ENCODE results near the gene ERN1. TPM values are rescaled to one million over a fixed set of nuclear protein-coding genes. Genes with fewer than 3 reads are reported as not detected.

The ERN1 gene
- total RNA-seq, 4 donors from 2014 or later, result 9.5 to 20.2 (median 12.8) TPM

- Histone ChIP-seq H3K4me1 (peaks cover 18 to 22% of the 10 kb centered on the region in 2 donors), H3K4me3 (replicated peaks in 1 of 3) (no peak overlapping the region), H3K27me3 (no peaks in the 10 kb centered on the region), H3K9me3 (no peaks in the 10 kb centered on the region), H3K27ac (peak overlapping the region in 1 of 3 donors; percentile 29), H3K36me3 (peaks cover 6 to 15% of the 10 kb centered on the region in 2 donors)
- DNase-seq, result no peak
- WGBS, 2 donors, result 95 to 97% methylated on average over 1 of the region's 1 CpG
- intact Hi-C loops (cut with DNase I), result loop anchor here (5.0 kb wide), 1 partner anchor 131 kb away; no protein-coding TSS in a partner anchor
- no peak for TF ChIP-seq POLR2A (IDR thresholded peaks at IDR 0.05)
- no peak for TF ChIP-seq CTCF (IDR thresholded peaks at IDR 0.05)
These were observed 21.0 kb upstream of the ERN1 start for GRCh38 chr17:64151016-64151368.

- intact Hi-C loops (cut with DNase I), result loop anchor here (5.0 kb wide), 1 partner anchor 132 kb away; no protein-coding TSS in a partner anchor
- Histone ChIP-seq H3K9me3 (no peaks in the 10 kb centered on the region), H3K27me3 (no peaks in the 10 kb centered on the region), H3K36me3 (peaks cover 6 to 15% of the 10 kb centered on the region in 2 donors), H3K4me3 (replicated peaks in 1 of 3) (no peak overlapping the region), H3K4me1 (peaks cover 13 to 16% of the 10 kb centered on the region in 2 donors), H3K27ac (peak overlapping the region in 1 of 3 donors; percentile 29)
- no peak for TF ChIP-seq POLR2A (IDR thresholded peaks at IDR 0.05)
- no peak for TF ChIP-seq CTCF (IDR thresholded peaks at IDR 0.05)
- 71 to 77% methylated on average over 5 of the region's 5 CpGs for WGBS, 2 donors
- peak; percentile 58 to 63 for DNase-seq
These were observed 20.5 kb upstream of the ERN1 start for GRCh38 chr17:64150237-64151015.

- H3K9me3 ChIP-seq, result no peaks in the 10 kb centered on the region
- no peak for DNase-seq
- H3K27ac ChIP-seq, result peak overlapping the region in 1 of 3 donors; percentile 98
- peaks cover 6 to 15% of the 10 kb centered on the region in 2 donors for H3K36me3 ChIP-seq
- TF ChIP-seq CTCF (IDR thresholded peaks at IDR 0.05) (no peak), POLR2A (IDR thresholded peaks at IDR 0.05) (no peak)
- H3K4me1 ChIP-seq, result peaks cover 13 to 16% of the 10 kb centered on the region in 2 donors
- no peak overlapping the region for H3K4me3 ChIP-seq (replicated peaks in 1 of 3)
- intact Hi-C loops (cut with DNase I), result no loop called here
- H3K27me3 ChIP-seq, result no peaks in the 10 kb centered on the region
- 97% methylated on average over 6 of the region's 6 CpGs for WGBS, 2 donors
These were observed 19.3 kb upstream of the ERN1 start for GRCh38 chr17:64149196-64149595.

GRCh38 chr17:64148699-64149098, 18.8 kb upstream of the ERN1 start:
- peaks cover 13 to 16% of the 10 kb centered on the region in 2 donors for H3K4me1 ChIP-seq
- H3K27me3 ChIP-seq, result no peaks in the 10 kb centered on the region
- intact Hi-C loops (cut with DNase I), result no loop called here
- H3K27ac ChIP-seq, result peak overlapping the region in 2 of 3 donors; percentile 17 to 98
- H3K36me3 ChIP-seq, result peaks cover 6 to 15% of the 10 kb centered on the region in 2 donors
- no peak overlapping the region for H3K4me3 ChIP-seq (replicated peaks in 1 of 3)
- peak; percentile 18 to 41 for DNase-seq
- no peaks in the 10 kb centered on the region for H3K9me3 ChIP-seq
- WGBS, 2 donors, result 93 to 98% methylated on average over 4 of the region's 4 CpGs
- TF ChIP-seq POLR2A (IDR thresholded peaks at IDR 0.05) (no peak), CTCF (IDR thresholded peaks at IDR 0.05) (peak in 4 of 6 experiments; percentile 28 to 39 (median 34))

- Histone ChIP-seq H3K4me1 (peaks cover 13 to 16% of the 10 kb centered on the region in 2 donors), H3K27ac (peak overlapping the region in 2 of 3 donors; percentile 96 to 98), H3K9me3 (no peaks in the 10 kb centered on the region), H3K4me3 (replicated peaks in 1 of 3) (no peak overlapping the region), H3K27me3 (no peaks in the 10 kb centered on the region), H3K36me3 (peaks cover 6 to 15% of the 10 kb centered on the region in 2 donors)
- DNase-seq, result no peak
- intact Hi-C loops (cut with DNase I), result no loop called here
- WGBS, 2 donors, result 76 to 85% methylated on average over 8 of the region's 8 CpGs
- TF ChIP-seq POLR2A (IDR thresholded peaks at IDR 0.05), result no peak
- TF ChIP-seq CTCF (IDR thresholded peaks at IDR 0.05), result no peak
These were observed 18.2 kb upstream of the ERN1 start for GRCh38 chr17:64148017-64148631.
